Measurements from ENCODE around the gene PXDN. TPM values are rescaled to one million over a fixed set of nuclear protein-coding genes. Genes with fewer than 3 reads are reported as not detected.

PXDN gene
- total RNA-seq, 1 experiment from 2014 or later: 125 TPM

DNA sequence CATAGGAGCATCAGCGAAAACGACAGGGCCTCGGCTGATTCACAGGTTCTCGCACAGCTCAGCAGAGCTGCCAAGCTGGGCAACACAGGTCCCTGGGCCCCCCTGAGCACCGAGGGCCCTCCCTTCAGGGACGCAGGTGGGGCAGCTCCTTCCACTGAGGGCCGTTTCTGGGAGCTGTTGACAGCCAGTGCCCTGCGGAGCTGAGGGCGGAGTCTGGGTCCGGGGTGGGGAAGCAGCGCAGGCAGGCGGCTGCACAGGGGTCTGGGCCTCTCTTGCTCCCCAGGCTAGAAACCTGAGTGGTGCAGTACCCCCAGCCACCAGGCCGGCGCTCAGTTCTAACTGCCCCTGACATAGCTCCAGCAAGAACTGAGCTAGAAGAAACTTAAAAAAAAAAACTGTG, 65.7 kb downstream of the PXDN start:
- intact Hi-C loops (cut with micrococcal nuclease): no loop called here
- Histone ChIP-seq H3F3A (ENCODE audit: low read length, unreplicated experiment) (no peaks in the 10 kb centered on the region), H3K9me3 (ENCODE audit: low read length) (no peaks in the 10 kb centered on the region), H4K20me1 (ENCODE audit: low read length) (no peaks in the 10 kb centered on the region), H3K36me3 (ENCODE audit: low read depth, low read length) (peaks cover 68% of the 10 kb centered on the region), H2AFZ (ENCODE audit: low read length) (no peak overlapping the region), H3K9me2 (replicated peaks; ENCODE audit: low read length) (no peaks in the 10 kb centered on the region), H3K27me3 (ENCODE audit: low read length) (no peaks in the 10 kb centered on the region), H3K79me2 (ENCODE audit: low read length) (peaks cover 10% of the 10 kb centered on the region), H3K9ac (ENCODE audit: low read length) (no peak overlapping the region), H3K4me2 (ENCODE audit: low read length) (no peak overlapping the region), H3K27ac (ENCODE audit: low read length) (no peak overlapping the region), H3K4me3 (ENCODE audit: low read length) (no peak overlapping the region), H3K4me1 (ENCODE audit: insufficient read depth, low read length) (peaks cover 24% of the 10 kb centered on the region)
- ChIA-PET POLR2A (ENCODE audit: unreplicated experiment) (no interaction called here), CTCF (interaction anchor here (0.6 to 1.5 kb wide), 2 partner anchors 8 to 72 kb away, joined by 3 to 4 read pairs; no protein-coding TSS in a partner anchor)
- no peak for ATAC-seq
- DNase-seq: no peak
- TF ChIP-seq EZH2phosphoT487 (IDR thresholded peaks at IDR 0.05; ENCODE audit: borderline replicate concordance, low read length) (no peak), EZH2 (IDR thresholded peaks at IDR 0.05; ENCODE audit: low read length, unreplicated experiment) (no peak)
- TF ChIP-seq, protein P1, sequence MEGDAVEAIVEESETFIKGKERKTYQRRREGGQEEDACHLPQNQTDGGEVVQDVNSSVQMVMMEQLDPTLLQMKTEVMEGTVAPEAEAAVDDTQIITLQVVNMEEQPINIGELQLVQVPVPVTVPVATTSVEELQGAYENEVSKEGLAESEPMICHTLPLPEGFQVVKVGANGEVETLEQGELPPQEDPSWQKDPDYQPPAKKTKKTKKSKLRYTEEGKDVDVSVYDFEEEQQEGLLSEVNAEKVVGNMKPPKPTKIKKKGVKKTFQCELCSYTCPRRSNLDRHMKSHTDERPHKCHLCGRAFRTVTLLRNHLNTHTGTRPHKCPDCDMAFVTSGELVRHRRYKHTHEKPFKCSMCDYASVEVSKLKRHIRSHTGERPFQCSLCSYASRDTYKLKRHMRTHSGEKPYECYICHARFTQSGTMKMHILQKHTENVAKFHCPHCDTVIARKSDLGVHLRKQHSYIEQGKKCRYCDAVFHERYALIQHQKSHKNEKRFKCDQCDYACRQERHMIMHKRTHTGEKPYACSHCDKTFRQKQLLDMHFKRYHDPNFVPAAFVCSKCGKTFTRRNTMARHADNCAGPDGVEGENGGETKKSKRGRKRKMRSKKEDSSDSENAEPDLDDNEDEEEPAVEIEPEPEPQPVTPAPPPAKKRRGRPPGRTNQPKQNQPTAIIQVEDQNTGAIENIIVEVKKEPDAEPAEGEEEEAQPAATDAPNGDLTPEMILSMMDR (conservative IDR thresholded peaks at IDR 0.05; ENCODE audit: low read depth, low read length): no peak
- BruUV-seq (replicated peaks): no TSS peak

GRCh38 chr2:1677821-1678165, 66.5 kb downstream of the PXDN start:
- no peak for DNase-seq
- H3K4me1 ChIP-seq (ENCODE audit: insufficient read depth, low read length): peaks cover 24% of the 10 kb centered on the region
- H3K4me3 ChIP-seq (ENCODE audit: low read length): no peak overlapping the region
- TF ChIP-seq EZH2 (IDR thresholded peaks at IDR 0.05; ENCODE audit: low read length, unreplicated experiment) (no peak), EZH2phosphoT487 (IDR thresholded peaks at IDR 0.05; ENCODE audit: borderline replicate concordance, low read length) (no peak)
- TF ChIP-seq, protein P1 (conservative IDR thresholded peaks at IDR 0.05; ENCODE audit: low read depth, low read length): no peak
- no peaks in the 10 kb centered on the region for H3F3A ChIP-seq (ENCODE audit: low read length, unreplicated experiment)
- no TSS peak for BruUV-seq (replicated peaks)
- no peak overlapping the region for H3K4me2 ChIP-seq (ENCODE audit: low read length)
- H4K20me1 ChIP-seq (ENCODE audit: low read length): no peaks in the 10 kb centered on the region
- no peaks in the 10 kb centered on the region for H3K9me3 ChIP-seq (ENCODE audit: low read length)
- intact Hi-C loops (cut with micrococcal nuclease): no loop called here
- H2AFZ ChIP-seq (ENCODE audit: low read length): no peak overlapping the region
- no peak for ATAC-seq
- H3K9ac ChIP-seq (ENCODE audit: low read length): no peak overlapping the region
- H3K79me2 ChIP-seq (ENCODE audit: low read length): peaks cover 10% of the 10 kb centered on the region
- no peaks in the 10 kb centered on the region for H3K9me2 ChIP-seq (replicated peaks; ENCODE audit: low read length)
- ChIA-PET POLR2A (ENCODE audit: unreplicated experiment) (no interaction called here), CTCF (interaction anchor here (1.5 kb wide), 1 partner anchor 73 kb away, joined by 3 read pairs; no protein-coding TSS in a partner anchor)
- H3K27me3 ChIP-seq (ENCODE audit: low read length): no peaks in the 10 kb centered on the region
- no peak overlapping the region for H3K27ac ChIP-seq (ENCODE audit: low read length)
- peaks cover 72% of the 10 kb centered on the region for H3K36me3 ChIP-seq (ENCODE audit: low read depth, low read length)

GRCh38 chr2:1676913-1677820, 67.1 kb downstream of the PXDN start:
- H3F3A ChIP-seq (ENCODE audit: low read length, unreplicated experiment): no peaks in the 10 kb centered on the region
- no peaks in the 10 kb centered on the region for H3K9me3 ChIP-seq (ENCODE audit: low read length)
- H3K27ac ChIP-seq (ENCODE audit: low read length): peak overlapping the region; percentile 84
- peaks cover 10% of the 10 kb centered on the region for H3K79me2 ChIP-seq (ENCODE audit: low read length)
- H3K9me2 ChIP-seq (replicated peaks; ENCODE audit: low read length): no peaks in the 10 kb centered on the region
- peaks cover 74% of the 10 kb centered on the region for H3K36me3 ChIP-seq (ENCODE audit: low read depth, low read length)
- peaks cover 24% of the 10 kb centered on the region for H3K4me1 ChIP-seq (ENCODE audit: insufficient read depth, low read length)
- no peak overlapping the region for H3K4me3 ChIP-seq (ENCODE audit: low read length)
- no peaks in the 10 kb centered on the region for H3K27me3 ChIP-seq (ENCODE audit: low read length)
- intact Hi-C loops (cut with micrococcal nuclease): no loop called here
- H3K9ac ChIP-seq (ENCODE audit: low read length): no peak overlapping the region
- TF ChIP-seq, protein P1 (conservative IDR thresholded peaks at IDR 0.05; ENCODE audit: low read depth, low read length): no peak
- TF ChIP-seq EZH2 (IDR thresholded peaks at IDR 0.05; ENCODE audit: low read length, unreplicated experiment): no peak
- no peak for TF ChIP-seq EZH2phosphoT487 (IDR thresholded peaks at IDR 0.05; ENCODE audit: borderline replicate concordance, low read length)
- no TSS peak for BruUV-seq (replicated peaks)
- no peak overlapping the region for H3K4me2 ChIP-seq (ENCODE audit: low read length)
- ChIA-PET CTCF (no interaction called here), POLR2A (ENCODE audit: unreplicated experiment) (no interaction called here)
- no peaks in the 10 kb centered on the region for H4K20me1 ChIP-seq (ENCODE audit: low read length)
- DNase-seq (no peak), ATAC-seq (no peak)
- no peak overlapping the region for H2AFZ ChIP-seq (ENCODE audit: low read length)

Data from PC-3 (cell line).